IPS DF 6.9 (cell line): ENCODE results near the gene PLK3.
"Not testable (repeated sequence)": the region's sequence is repeated elsewhere in the genome, so short reads cannot be mapped to it uniquely, and the experiment has no call there.

Source experiments
- DNase-seq: peaks from one replicate; pipeline ENCODE4 v3.0.0-alpha.2; 2013; ENCODE audit warnings: low read depth, low spot score
- H3K27ac ChIP-seq: one replicate; pipeline ENCODE4 v1.5.1; 2013; ENCODE audit warnings: low read length, control low read depth
- H3K27me3 ChIP-seq: 2 replicates; pipeline ENCODE4 v1.6.1; 2013; ENCODE audit warnings: mild to moderate bottlenecking, low read length; ENCODE audit not compliant: control insufficient read depth, insufficient read depth
- H3K36me3 ChIP-seq: 2 replicates; pipeline ENCODE4 v1.6.1; 2013; ENCODE audit warnings: low read length; ENCODE audit not compliant: control insufficient read depth, insufficient read depth
- H3K4me1 ChIP-seq: 2 replicates; pipeline ENCODE4 v1.6.1; 2013; ENCODE audit warnings: low read length; ENCODE audit not compliant: control insufficient read depth, insufficient read depth
- H3K4me3 ChIP-seq: 2 replicates; pipeline ENCODE4 v1.5.1; 2013; ENCODE audit warnings: mild to moderate bottlenecking, low read length
- H3K9me3 ChIP-seq: 2 replicates; pipeline ENCODE4 v1.6.1; 2013; ENCODE audit warnings: low read length, inconsistent platforms; ENCODE audit not compliant: control insufficient read depth, insufficient read depth
- WGBS: extraction: QIAGEN DNeasy Blood & Tissue Kit; methylation state at CpG from one replicate; pipeline ENCODE4 v1.1.7; 2013; ENCODE audit warnings: mixed read lengths, missing lambda C conversion rate; ENCODE audit not compliant: insufficient read length, insufficient coverage; 5-methylcytosine and 5-hydroxymethylcytosine counted together

Gene PLK3

GRCh38 chr1:44799770-44800584 lies at the start of gene PLK3:
TSS of gene PLK3 (plus strand) at chr1:44800377. CDS start at chr1:44800464, 87 bp downstream.
- no peaks in the 10 kb centered on the region for H3K36me3 ChIP-seq
- H3K4me3 ChIP-seq: peak within 1 kb of the TSS; percentile 63; the same call in 1 of the 2 replicates
- WGBS: no CpG with 5 or more reads among the region's 79 CpGs

DNA sequence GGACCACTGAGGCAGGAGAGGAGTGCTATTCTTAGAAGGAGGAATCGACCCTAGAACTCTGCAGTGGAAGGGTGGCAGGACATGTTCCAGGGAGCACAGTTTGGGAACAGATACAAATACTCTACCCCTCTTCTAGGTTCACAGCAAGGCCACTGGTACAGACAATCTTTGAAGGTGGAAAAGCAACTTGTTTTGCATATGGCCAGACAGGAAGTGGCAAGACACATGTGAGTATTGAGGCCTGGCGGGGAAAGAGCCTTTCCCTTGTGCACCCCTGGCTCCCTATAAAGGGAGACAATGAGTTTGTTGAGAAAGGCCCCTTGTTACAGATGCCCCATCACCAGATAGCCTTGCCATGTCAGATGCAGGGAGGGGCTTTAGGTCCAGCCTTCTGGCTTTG lies 42.8 kb upstream of the PLK3 start:
- Histone ChIP-seq H3K36me3 (peaks cover 70% of the 10 kb centered on the region), H3K4me1 (no peaks in the 10 kb centered on the region), H3K4me3 (no peak overlapping the region), H3K27ac (no peak overlapping the region), H3K9me3 (no peaks in the 10 kb centered on the region), H3K27me3 (no peaks in the 10 kb centered on the region)
- WGBS: no CpG with 5 or more reads among the region's 2 CpGs
- no peak for DNase-seq

More at GRCh38 chr1:44799770-44800584, at the start of gene PLK3:
- no peaks in the 10 kb centered on the region for H3K27me3 ChIP-seq
- no peak within 1 kb of the TSS for H3K27ac ChIP-seq
- H3K4me1 ChIP-seq: peaks cover 3% of the 10 kb centered on the region; the same call in 1 of the 2 replicates
- DNase-seq: no peak
- H3K9me3 ChIP-seq: no peaks in the 10 kb centered on the region

- Histone ChIP-seq H3K36me3 (peaks cover 69% of the 10 kb centered on the region), H3K9me3 (no peaks in the 10 kb centered on the region), H3K4me3 (no peak overlapping the region), H3K27ac (no peak overlapping the region), H3K4me1 (no peaks in the 10 kb centered on the region), H3K27me3 (no peaks in the 10 kb centered on the region)
- WGBS: no CpG with 5 or more reads among the region's 11 CpGs
- DNase-seq: no peak
Observed at GRCh38 chr1:44759077-44759476, 41.1 kb upstream of the PLK3 start.

DNA sequence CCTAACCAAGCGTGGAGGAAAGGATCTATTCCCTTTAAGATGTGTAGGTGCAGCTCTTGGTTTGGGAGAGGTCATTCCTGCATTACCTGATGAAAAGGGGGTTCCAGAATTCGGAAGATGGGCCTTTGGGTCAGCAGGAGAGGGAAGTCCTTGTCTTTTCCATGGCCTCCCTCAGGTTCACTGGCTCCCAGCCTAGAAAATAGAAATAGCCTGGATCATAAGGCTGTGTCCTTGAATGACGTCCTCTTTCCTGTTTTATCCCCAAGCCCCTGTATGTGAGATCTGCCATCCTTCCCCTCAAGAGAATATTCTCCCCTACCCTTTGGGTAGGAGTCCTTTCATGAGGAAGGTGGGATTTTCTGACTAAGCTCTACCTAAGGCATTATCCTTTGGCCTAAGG lies 39.3 kb upstream of the PLK3 start:
- peaks cover 59% of the 10 kb centered on the region for H3K36me3 ChIP-seq
- H3K4me3 ChIP-seq: no peak overlapping the region
- no peak for DNase-seq
- H3K9me3 ChIP-seq: no peaks in the 10 kb centered on the region
- no peaks in the 10 kb centered on the region for H3K27me3 ChIP-seq
- no peak overlapping the region for H3K27ac ChIP-seq
- no CpG with 5 or more reads among the region's 3 CpGs for WGBS
- no peaks in the 10 kb centered on the region for H3K4me1 ChIP-seq

- H3K4me3 ChIP-seq, H3K4me1 ChIP-seq, DNase-seq, H3K27me3 ChIP-seq, H3K9me3 ChIP-seq, H3K27ac ChIP-seq: not testable (repeated sequence)
- peaks cover 28% of the 10 kb centered on the region for H3K36me3 ChIP-seq
- no CpG with 5 or more reads among the region's 6 CpGs for WGBS
Observed at GRCh38 chr1:44766421-44766820, 33.8 kb upstream of the PLK3 start.

GRCh38 chr1:44775078-44775929 lies 24.9 kb upstream of the PLK3 start, which contains the start of gene RPS8:
TSS of gene RPS8 (plus strand) at chr1:44775540. CDS start at chr1:44775597, 57 bp downstream.
- DNase-seq: peak; percentile 92
- Histone ChIP-seq H3K9me3 (no peaks in the 10 kb centered on the region), H3K4me3 (peak within 1 kb of the TSS; percentile 97), H3K36me3 (peaks cover 21% of the 10 kb centered on the region), H3K27ac (no peak within 1 kb of the TSS), H3K27me3 (no peaks in the 10 kb centered on the region), H3K4me1 (no peaks in the 10 kb centered on the region)
- WGBS: no CpG with 5 or more reads among the region's 65 CpGs

- DNase-seq: no peak
- Histone ChIP-seq H3K27me3 (no peaks in the 10 kb centered on the region), H3K27ac (no peak overlapping the region), H3K9me3 (no peaks in the 10 kb centered on the region), H3K4me1 (no peaks in the 10 kb centered on the region), H3K4me3 (peak overlapping the region; percentile 97), H3K36me3 (peaks cover 21% of the 10 kb centered on the region)
- no CpG with 5 or more reads among the region's 36 CpGs for WGBS
Observed at GRCh38 chr1:44775930-44776729, 24.0 kb upstream of the PLK3 start.

- Histone ChIP-seq H3K4me1 (no peaks in the 10 kb centered on the region), H3K27me3 (no peaks in the 10 kb centered on the region), H3K36me3 (peaks cover 21% of the 10 kb centered on the region), H3K27ac (no peak overlapping the region), H3K9me3 (no peaks in the 10 kb centered on the region), H3K4me3 (peak overlapping the region; percentile 97; the same call in 1 of the 2 replicates)
- no CpG with 5 or more reads among the region's 12 CpGs for WGBS
- no peak for DNase-seq
Observed at GRCh38 chr1:44776730-44777068, 23.5 kb upstream of the PLK3 start.

DNA sequence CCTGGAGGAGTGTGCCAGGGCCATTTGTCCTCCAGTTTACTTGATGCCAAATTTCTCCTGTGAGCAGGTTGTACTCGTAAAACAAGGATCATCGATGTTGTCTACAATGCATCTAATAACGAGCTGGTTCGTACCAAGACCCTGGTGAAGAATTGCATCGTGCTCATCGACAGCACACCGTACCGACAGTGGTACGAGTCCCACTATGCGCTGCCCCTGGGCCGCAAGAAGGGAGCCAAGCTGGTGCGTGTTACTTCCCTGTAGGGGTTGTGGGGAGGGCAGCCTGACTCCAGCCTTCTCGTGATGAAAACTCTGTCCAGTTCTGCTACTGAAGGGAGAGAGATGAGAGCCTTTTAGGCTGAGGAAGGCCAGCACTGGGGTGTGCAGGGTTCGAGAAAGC lies 22.6 kb upstream of the PLK3 start:
- Histone ChIP-seq H3K4me3 (no peak overlapping the region), H3K36me3 (peaks cover 21% of the 10 kb centered on the region), H3K27me3 (no peaks in the 10 kb centered on the region), H3K9me3 (no peaks in the 10 kb centered on the region), H3K4me1 (no peaks in the 10 kb centered on the region), H3K27ac (no peak overlapping the region)
- DNase-seq: no peak
- no CpG with 5 or more reads among the region's 14 CpGs for WGBS
